Measurements from ENCODE around the gene ZMYM1. TPM values are rescaled to one million over a fixed set of nuclear protein-coding genes. Genes with fewer than 3 reads are reported as not detected.
"Not testable (repeated sequence)": the region's sequence is repeated elsewhere in the genome, so short reads cannot be mapped to it uniquely, and the experiment has no call there.

ZMYM1 gene
- total RNA-seq, 2 experiments from 2014 or later, result 3.9 to 6.1 TPM

- not testable (repeated sequence) for H3K36me3 Mint-ChIP-seq, H3K4me1 Mint-ChIP-seq, H3K9me3 Mint-ChIP-seq, H3K4me3 Mint-ChIP-seq, DNase-seq, H3K27ac Mint-ChIP-seq
- H3K27me3 Mint-ChIP-seq, result peaks cover 16% of the 10 kb centered on the region
Measured at GRCh38 chr1:35054282-35054681, 24.9 kb upstream of the ZMYM1 start.

GRCh38 chr1:35058321-35058720 lies 20.9 kb upstream of the ZMYM1 start:
- not testable (repeated sequence) for H3K4me1 Mint-ChIP-seq, H3K9me3 Mint-ChIP-seq, H3K27ac Mint-ChIP-seq, H3K36me3 Mint-ChIP-seq, H3K4me3 Mint-ChIP-seq, DNase-seq
- H3K27me3 Mint-ChIP-seq, result peaks cover 18% of the 10 kb centered on the region

GRCh38 chr1:35058988-35059387 lies 20.2 kb upstream of the ZMYM1 start:
- DNase-seq, result no peak
- H3K4me3 Mint-ChIP-seq, result no peak overlapping the region
- peaks cover 18% of the 10 kb centered on the region for H3K27me3 Mint-ChIP-seq
- no peak overlapping the region for H3K27ac Mint-ChIP-seq
- H3K9me3 Mint-ChIP-seq, result no peaks in the 10 kb centered on the region
- no peaks in the 10 kb centered on the region for H3K4me1 Mint-ChIP-seq
- no peaks in the 10 kb centered on the region for H3K36me3 Mint-ChIP-seq

- no peak overlapping the region for H3K27ac Mint-ChIP-seq
- H3K36me3 Mint-ChIP-seq, result no peaks in the 10 kb centered on the region
- peaks cover 12% of the 10 kb centered on the region for H3K27me3 Mint-ChIP-seq
- no peak overlapping the region for H3K4me3 Mint-ChIP-seq
- no peak for DNase-seq
- no peaks in the 10 kb centered on the region for H3K9me3 Mint-ChIP-seq
- H3K4me1 Mint-ChIP-seq, result no peaks in the 10 kb centered on the region
Measured at GRCh38 chr1:35062518-35063196, 16.5 kb upstream of the ZMYM1 start.

GRCh38 chr1:35064265-35064664 lies 14.9 kb upstream of the ZMYM1 start:
- Mint-ChIP-seq H3K4me1 (no peaks in the 10 kb centered on the region), H3K36me3 (no peaks in the 10 kb centered on the region), H3K27me3 (peaks cover 8% of the 10 kb centered on the region), H3K4me3 (no peak overlapping the region), H3K9me3 (no peaks in the 10 kb centered on the region), H3K27ac (no peak overlapping the region)
- DNase-seq, result no peak

GRCh38 chr1:35069746-35070145 lies 9.4 kb upstream of the ZMYM1 start:
- Mint-ChIP-seq H3K27ac (no peak overlapping the region), H3K4me3 (no peak overlapping the region), H3K9me3 (peaks cover 8% of the 10 kb centered on the region), H3K4me1 (no peaks in the 10 kb centered on the region), H3K36me3 (no peaks in the 10 kb centered on the region), H3K27me3 (peaks cover 12% of the 10 kb centered on the region)
- DNase-seq, result no peak

GRCh38 chr1:35073265-35073811 lies 5.8 kb upstream of the ZMYM1 start:
- Mint-ChIP-seq H3K27me3 (peaks cover 12% of the 10 kb centered on the region), H3K9me3 (peaks cover 11% of the 10 kb centered on the region), H3K36me3 (no peaks in the 10 kb centered on the region), H3K27ac (no peak overlapping the region), H3K4me3 (no peak overlapping the region), H3K4me1 (peaks cover 3% of the 10 kb centered on the region)
- DNase-seq, result no peak

- H3K36me3 Mint-ChIP-seq, H3K4me3 Mint-ChIP-seq, H3K9me3 Mint-ChIP-seq, H3K27ac Mint-ChIP-seq, DNase-seq: not testable (repeated sequence)
- H3K4me1 Mint-ChIP-seq, result peaks cover 14% of the 10 kb centered on the region
- H3K27me3 Mint-ChIP-seq, result peaks cover 12% of the 10 kb centered on the region
Measured at GRCh38 chr1:35076426-35076825, 2.8 kb upstream of the ZMYM1 start.

- no peak for DNase-seq
- Mint-ChIP-seq H3K4me1 (peaks cover 17% of the 10 kb centered on the region), H3K27me3 (no peaks in the 10 kb centered on the region), H3K27ac (peak overlapping the region; percentile 99), H3K9me3 (no peaks in the 10 kb centered on the region), H3K36me3 (peaks cover 5% of the 10 kb centered on the region), H3K4me3 (peak overlapping the region; percentile 94)
Measured at GRCh38 chr1:35080171-35080854, 1.1 kb downstream of the ZMYM1 start.

GRCh38 chr1:35085421-35085820 lies 6.2 kb downstream of the ZMYM1 start:
- Mint-ChIP-seq H3K36me3 (peaks cover 5% of the 10 kb centered on the region), H3K27me3 (no peaks in the 10 kb centered on the region), H3K4me3 (no peak overlapping the region), H3K4me1 (peaks cover 11% of the 10 kb centered on the region), H3K9me3 (no peaks in the 10 kb centered on the region), H3K27ac (no peak overlapping the region)
- no peak for DNase-seq

GRCh38 chr1:35097224-35097623 lies 18.0 kb downstream of the ZMYM1 start:
- Mint-ChIP-seq H3K36me3 (peaks cover 5% of the 10 kb centered on the region), H3K27ac (no peak overlapping the region), H3K27me3 (no peaks in the 10 kb centered on the region), H3K4me1 (peaks cover 4% of the 10 kb centered on the region), H3K9me3 (no peaks in the 10 kb centered on the region), H3K4me3 (no peak overlapping the region)
- no peak for DNase-seq

GRCh38 chr1:35111106-35111505 lies 31.9 kb downstream of the ZMYM1 start:
- no peak overlapping the region for H3K4me3 Mint-ChIP-seq

GRCh38 chr1:35112668-35113067 lies 33.5 kb downstream of the ZMYM1 start:
- Mint-ChIP-seq H3K4me1 (peaks cover 4% of the 10 kb centered on the region), H3K27ac (no peak overlapping the region), H3K36me3 (peaks cover 2% of the 10 kb centered on the region), H3K9me3 (no peaks in the 10 kb centered on the region), H3K4me3 (no peak overlapping the region), H3K27me3 (no peaks in the 10 kb centered on the region)
- DNase-seq, result no peak

More at GRCh38 chr1:35111106-35111505, 31.9 kb downstream of the ZMYM1 start:
- Mint-ChIP-seq H3K4me1 (peaks cover 4% of the 10 kb centered on the region), H3K36me3 (peaks cover 2% of the 10 kb centered on the region), H3K27ac (no peak overlapping the region), H3K9me3 (no peaks in the 10 kb centered on the region), H3K27me3 (no peaks in the 10 kb centered on the region)
- DNase-seq, result no peak

GRCh38 chr1:35115459-35116383 lies 36.5 kb downstream of the ZMYM1 start:
- Mint-ChIP-seq H3K27ac (no peak overlapping the region), H3K4me1 (peaks cover 4% of the 10 kb centered on the region), H3K36me3 (peaks cover 9% of the 10 kb centered on the region), H3K27me3 (peaks cover 9% of the 10 kb centered on the region), H3K9me3 (no peaks in the 10 kb centered on the region), H3K4me3 (no peak overlapping the region)
- DNase-seq, result no peak
